ENCODE measurements around the gene MS4A4E. TPM values are rescaled to one million over a fixed set of nuclear protein-coding genes. Genes with fewer than 3 reads are reported as not detected.

Gene MS4A4E
- total and polyA plus RNA-seq, 2 of the 8 experiments (the other 6 are each of a cell fraction or from before 2014, with no cell fraction given) = not detected

DNA sequence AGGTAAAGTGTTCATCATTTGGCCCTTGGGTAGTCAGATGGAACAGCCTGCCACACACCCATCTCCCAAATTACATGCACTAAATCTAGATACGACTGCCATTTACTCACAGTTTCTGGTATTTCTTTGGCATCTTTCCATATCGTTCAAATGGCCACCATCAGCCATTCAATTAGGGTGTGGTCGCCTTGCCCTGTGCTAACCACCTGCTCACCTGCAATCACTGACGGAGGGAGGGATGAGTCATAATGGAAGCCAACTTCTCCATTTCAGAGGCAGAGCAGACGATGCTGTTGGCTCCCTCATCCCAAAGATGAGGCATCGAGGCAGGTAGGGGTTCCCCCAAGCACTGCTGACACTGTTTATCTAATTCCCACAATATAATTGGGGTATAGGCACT lies 74.6 kb downstream of the MS4A4E start:
- DNase-seq (ENCODE audit: low read depth in 1 of 2, low spot score in 2 of 2) (no peak), FAIRE-seq (no peak)
- H3K27me3 ChIP-seq (replicated peaks in 1 of 4; ENCODE audit: control insufficient read depth in 3 of 4, extremely low read depth in 1 of 4, insufficient read depth in 3 of 4, low read length in 3 of 4) = no peaks in the 10 kb centered on the region
- H2BK12ac ChIP-seq (ENCODE audit: low read depth, low read length) = no peak overlapping the region
- no peak overlapping the region for H3K9ac ChIP-seq (replicated peaks in 1 of 4; ENCODE audit: extremely low read depth in 1 of 4, low read depth in 3 of 4, low read length in 3 of 4)
- no peaks in the 10 kb centered on the region for H3K36me3 ChIP-seq (ENCODE audit: control insufficient read depth in 2 of 4, insufficient read depth in 4 of 4, low read length in 3 of 4)
- ChIA-PET CTCF (ENCODE audit: partially characterized antibody) (interaction anchor here (0.6 to 1.1 kb wide), 2 partner anchors 15 to 83 kb away, joined by 3 to 4 read pairs; no protein-coding TSS in a partner anchor), POLR2A (ENCODE audit: partially characterized antibody) (no interaction called here)
- H3K9me3 ChIP-seq (ENCODE audit: insufficient read depth in 2 of 2, low read depth in 1 of 2, low read length in 1 of 2) = peaks cover 21 to 29% of the 10 kb centered on the region in 2 experiments
- H3K56ac ChIP-seq (replicated peaks; ENCODE audit: insufficient read length, low read depth, low read length) = no peak overlapping the region
- no peak overlapping the region for H3K4me3 ChIP-seq (ENCODE audit: extremely low read depth in 1 of 4, insufficient read depth in 2 of 4, low read depth in 3 of 4, low read length in 4 of 4)
- no peak overlapping the region for H3K4ac ChIP-seq (replicated peaks; ENCODE audit: insufficient read length, low read depth, low read length)
- H3K79me2 ChIP-seq (ENCODE audit: control insufficient read depth in 1 of 2, insufficient read depth in 2 of 2, low read length in 2 of 2) = no peaks in the 10 kb centered on the region
- H4K5ac ChIP-seq (ENCODE audit: insufficient read length, low read depth, low read length) = no peak overlapping the region
- no peak overlapping the region for H3K18ac ChIP-seq (ENCODE audit: extremely low read depth, low read length)
- 86% methylated on average over 6 of the region's 6 CpGs; no CpG with 5 or more reads in 1 of the 2 experiments for WGBS, 2 experiments (ENCODE audit: extremely low coverage in 1 of 2, insufficient coverage in 1 of 2, insufficient read length in 1 of 2, insufficient replicate concordance in 2 of 2, low coverage in 1 of 2, low lambda C conversion rate in 2 of 2, missing lambda C conversion rate in 1 of 2)
- no peak overlapping the region for H3K14ac ChIP-seq (ENCODE audit: insufficient read length)
- H4K8ac ChIP-seq (ENCODE audit: extremely low read depth, insufficient read depth, low read length) = no peak overlapping the region
- no peaks in the 10 kb centered on the region for H3K79me1 ChIP-seq (ENCODE audit: low read depth, low read length)
- no peak overlapping the region for H2AFZ ChIP-seq (ENCODE audit: low read length)
- H3K27ac ChIP-seq (ENCODE audit: low read depth, low read length) = no peak overlapping the region
- H2BK5ac ChIP-seq (ENCODE audit: low read depth, low read length) = no peak overlapping the region
- H3K23ac ChIP-seq (ENCODE audit: insufficient read length) = no peak overlapping the region
- no peak overlapping the region for H2BK20ac ChIP-seq (ENCODE audit: low read length)
- H3K23me2 ChIP-seq (ENCODE audit: low read depth, low read length) = no peaks in the 10 kb centered on the region
- TF ChIP-seq GABPA (IDR thresholded peaks at IDR 0.05; ENCODE audit: borderline replicate concordance, insufficient read depth, low read length) = no peak
- no peak for TF ChIP-seq CBX8 (IDR thresholded peaks at IDR 0.05; ENCODE audit: borderline replicate concordance, low read depth, low read length)
- no peak for TF ChIP-seq CHD1 (IDR thresholded peaks at IDR 0.05; ENCODE audit: low read depth, low read length)
- no peak for TF ChIP-seq EZH2 (IDR thresholded peaks at IDR 0.05; ENCODE audit: low read depth, low read length, severe bottlenecking)
- TF ChIP-seq, protein P1, sequence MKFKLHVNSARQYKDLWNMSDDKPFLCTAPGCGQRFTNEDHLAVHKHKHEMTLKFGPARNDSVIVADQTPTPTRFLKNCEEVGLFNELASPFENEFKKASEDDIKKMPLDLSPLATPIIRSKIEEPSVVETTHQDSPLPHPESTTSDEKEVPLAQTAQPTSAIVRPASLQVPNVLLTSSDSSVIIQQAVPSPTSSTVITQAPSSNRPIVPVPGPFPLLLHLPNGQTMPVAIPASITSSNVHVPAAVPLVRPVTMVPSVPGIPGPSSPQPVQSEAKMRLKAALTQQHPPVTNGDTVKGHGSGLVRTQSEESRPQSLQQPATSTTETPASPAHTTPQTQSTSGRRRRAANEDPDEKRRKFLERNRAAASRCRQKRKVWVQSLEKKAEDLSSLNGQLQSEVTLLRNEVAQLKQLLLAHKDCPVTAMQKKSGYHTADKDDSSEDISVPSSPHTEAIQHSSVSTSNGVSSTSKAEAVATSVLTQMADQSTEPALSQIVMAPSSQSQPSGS (IDR thresholded peaks at IDR 0.05; ENCODE audit: low read length) = no peak
- TF ChIP-seq PHF8 (conservative IDR thresholded peaks at IDR 0.05; ENCODE audit: low read depth, low read length) = no peak
- H4K91ac ChIP-seq (replicated peaks; ENCODE audit: insufficient read length, low read length) = no peak overlapping the region
- no peak overlapping the region for H2BK15ac ChIP-seq (ENCODE audit: low read length)
- H2AK5ac ChIP-seq (ENCODE audit: low read depth, low read length) = no peak overlapping the region
- H3K4me1 ChIP-seq (replicated peaks in 1 of 4; ENCODE audit: control insufficient read depth in 3 of 4, insufficient read depth in 4 of 4, low read length in 3 of 4) = no peaks in the 10 kb centered on the region
- no peak overlapping the region for H2BK120ac ChIP-seq (replicated peaks; ENCODE audit: low read depth, low read length)
- H3K4me2 ChIP-seq (ENCODE audit: insufficient read depth in 1 of 2, low read depth in 2 of 2, low read length in 2 of 2) = no peak overlapping the region
- no peaks in the 10 kb centered on the region for H4K20me1 ChIP-seq (replicated peaks in 1 of 2; ENCODE audit: control insufficient read depth in 1 of 2, insufficient read depth in 2 of 2, low read length in 2 of 2)
